Ovary (tissue), 9 donors: ENCODE data around the gene TRAF2. TPM values are rescaled to one million over a fixed set of nuclear protein-coding genes. Genes with fewer than 3 reads are reported as not detected.

ENCODE experiments used
- DNase-seq, 5 donors: peaks; one replicate each; pipeline ENCODE4 v3.0.0-alpha.2; 2019 to 2020
- H3K27ac ChIP-seq, 2 donors: fragments of 200-600 bp; one replicate each; pipeline versions ENCODE4 v1.5.1 to v1.8.0; 2019 to 2022
- H3K27me3 ChIP-seq: fragments of 200-600 bp; one replicate; pipeline ENCODE4 v1.8.0; 2022
- H3K36me3 ChIP-seq: fragments of 200-600 bp; sonication (generic); one replicate; pipeline ENCODE4 v1.5.1; 2019
- H3K4me1 ChIP-seq: one replicate; pipeline ENCODE4 v1.8.1; 2013; ENCODE audit warnings: mild to moderate bottlenecking, moderate library complexity; ENCODE audit not compliant: insufficient read depth
- H3K4me3 ChIP-seq: fragments of 200-600 bp; sonication (generic); one replicate; pipeline ENCODE4 v1.5.1; 2017
- H3K9me3 ChIP-seq, 2 donors: fragments of 200-600 bp in 1 of 2; sonication (generic) in 1 of 2; one replicate each; pipeline versions ENCODE4 v1.5.1 to v1.8.1; 2013 to 2019; ENCODE audit warnings: mild to moderate bottlenecking in 1 of 2, moderate library complexity in 1 of 2
- EP300 ChIP-seq: sonication (generic); formaldehyde crosslinking; IDR thresholded peaks from one replicate; pipeline ENCODE4 v1.6.1; 2017; ENCODE audit warnings: antibody characterized with exemption
- POLR2A ChIP-seq: fragments of 450-650 bp; IDR thresholded peaks from one replicate; pipeline ENCODE4 v1.6.1; 2017; ENCODE audit warnings: antibody characterized with exemption, mild to moderate bottlenecking, moderate library complexity
- WGBS, 3 donors: extraction: QIAGEN DNeasy Blood & Tissue Kit in 1 of 3; methylation state at CpG; one replicate each; pipeline versions ENCODE4 v1.1.5 to v1.1.7; 2013 to 2017; 5-methylcytosine and 5-hydroxymethylcytosine counted together
- intact Hi-C, 4 donors: fragments of 100-400 bp; cut with DNase I; formaldehyde crosslinking; loops; one replicate each; pipeline versions ENCODE4 v1.11.0 to v1.15.1; 2022 to 2023
- polyA plus RNA-seq, 2 donors: library from polyadenylated mRNA; stranded (reverse); fragments of 200-250 nt in 1 of 2; fragments of 350-450 nt in 1 of 2; fragmentation: Illumina TruSeq in 1 of 2; extraction: RNeasy Lipid Tissue Mini Kit (QIAGEN cat#74804) in 1 of 2; gene quantifications; one replicate each; pipeline ENCODE4 v1.2.3, GENCODE V29; 2013 to 2014
- total RNA-seq, 7 donors: library from RNA; depleted of rRNA in 2 of 7; stranded (reverse); fragments of >200 nt in 2 of 7; fragmentation: NEBNext Ultra II Directional in 3 of 7; extraction: Animal tissue kit (Norgen Biotek cat#: 25700) in 3 of 7; gene quantifications; one replicate each; pipeline versions ENCODE4 v1.1.0 to v1.2.4, GENCODE V29; 2016 to 2023
- TF ChIP-seq, protein P1 (sequence below), 3 donors: fragments of 450-650 bp in 2 of 3; fragments of 200-600 bp in 1 of 3; IDR thresholded peaks; one replicate each; pipeline versions ENCODE4 v1.5.1 to v1.8.0; 2016 to 2022; ENCODE audit warnings: antibody characterized with exemption in 3 of 3, mild to moderate bottlenecking in 1 of 3
- donor health status: DM: no; HTN: no; CAD: no; lungs with moderate emphysema.
- donor health status: DM: no; HTN: no; CAD: no.
- donor health status: Bipolar disorder and iron deficiency.
- donor health status: DM: yes; HTN: yes; CAD: no.
- donor health status: DM: no; HTN: no; CAD: no.
- donor health status: DM: yes; HTN: yes; CAD: no.

TRAF2 gene
- total and polyA plus RNA-seq, 9 donors, result 0.83 to 11.9 (median 9.7) TPM

DNA sequence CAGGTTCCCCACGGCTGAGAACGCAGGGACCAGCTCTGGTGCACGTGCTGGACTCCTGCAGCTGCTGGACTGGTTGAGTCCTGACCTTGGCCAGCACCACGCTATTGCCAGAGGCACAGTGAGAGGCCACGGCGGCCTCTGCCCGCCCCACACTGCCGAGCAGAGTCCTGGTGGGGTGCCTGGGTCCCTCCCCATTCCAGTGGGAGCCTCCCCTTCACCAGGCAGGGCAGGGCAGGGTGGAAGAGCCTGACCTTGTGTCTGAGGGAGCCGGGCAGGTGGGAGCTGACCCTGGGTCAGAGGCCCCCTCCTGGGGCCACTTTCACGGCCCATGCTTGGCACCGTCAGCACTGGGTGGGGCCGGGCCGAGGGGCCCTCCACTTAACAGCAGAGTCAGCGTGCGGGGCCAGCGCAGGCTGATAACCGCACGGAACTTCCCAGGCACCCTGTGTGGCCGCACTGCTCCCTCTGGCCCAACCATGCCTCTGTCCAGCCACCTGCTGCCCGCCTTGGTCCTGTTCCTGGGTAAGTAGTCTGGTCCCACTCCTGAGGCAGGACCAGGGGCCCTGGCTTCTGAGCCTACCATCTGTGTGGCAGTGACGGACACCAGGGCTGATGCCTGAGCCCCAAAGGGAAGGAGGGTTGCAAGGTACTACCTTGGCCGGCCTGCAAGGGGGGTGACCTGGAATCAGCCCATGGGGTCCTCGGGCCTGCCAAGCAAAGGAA, 34.2 kb upstream of the TRAF2 start, which contains the start of gene MAMDC4:
Gene MAMDC4 (plus strand): TSS at position 406 of the 723 bp plus-strand sequence. CDS start 71 bp downstream, at position 477.
- Histone ChIP-seq H3K4me1 (peaks cover 15% of the 10 kb centered on the region), H3K4me3 (no peak within 1 kb of the TSS), H3K27ac (no peak within 1 kb of the TSS), H3K27me3 (peaks cover 4% of the 10 kb centered on the region), H3K9me3 (no peaks in the 10 kb centered on the region), H3K36me3 (no peaks in the 10 kb centered on the region)
- peak in 3 of 5 donors; percentile 38 to 68 (median 40) for DNase-seq
- 36 to 54% (median 36%) methylated on average over 17 to 23 of the region's 23 CpGs for WGBS, 3 donors
- TF ChIP-seq EP300 (no peak), POLR2A (no peak)
- TF ChIP-seq, protein P1, sequence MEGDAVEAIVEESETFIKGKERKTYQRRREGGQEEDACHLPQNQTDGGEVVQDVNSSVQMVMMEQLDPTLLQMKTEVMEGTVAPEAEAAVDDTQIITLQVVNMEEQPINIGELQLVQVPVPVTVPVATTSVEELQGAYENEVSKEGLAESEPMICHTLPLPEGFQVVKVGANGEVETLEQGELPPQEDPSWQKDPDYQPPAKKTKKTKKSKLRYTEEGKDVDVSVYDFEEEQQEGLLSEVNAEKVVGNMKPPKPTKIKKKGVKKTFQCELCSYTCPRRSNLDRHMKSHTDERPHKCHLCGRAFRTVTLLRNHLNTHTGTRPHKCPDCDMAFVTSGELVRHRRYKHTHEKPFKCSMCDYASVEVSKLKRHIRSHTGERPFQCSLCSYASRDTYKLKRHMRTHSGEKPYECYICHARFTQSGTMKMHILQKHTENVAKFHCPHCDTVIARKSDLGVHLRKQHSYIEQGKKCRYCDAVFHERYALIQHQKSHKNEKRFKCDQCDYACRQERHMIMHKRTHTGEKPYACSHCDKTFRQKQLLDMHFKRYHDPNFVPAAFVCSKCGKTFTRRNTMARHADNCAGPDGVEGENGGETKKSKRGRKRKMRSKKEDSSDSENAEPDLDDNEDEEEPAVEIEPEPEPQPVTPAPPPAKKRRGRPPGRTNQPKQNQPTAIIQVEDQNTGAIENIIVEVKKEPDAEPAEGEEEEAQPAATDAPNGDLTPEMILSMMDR (IDR thresholded peaks at IDR 0.05), result no peak
- intact Hi-C loops, result no loop called here

DNA sequence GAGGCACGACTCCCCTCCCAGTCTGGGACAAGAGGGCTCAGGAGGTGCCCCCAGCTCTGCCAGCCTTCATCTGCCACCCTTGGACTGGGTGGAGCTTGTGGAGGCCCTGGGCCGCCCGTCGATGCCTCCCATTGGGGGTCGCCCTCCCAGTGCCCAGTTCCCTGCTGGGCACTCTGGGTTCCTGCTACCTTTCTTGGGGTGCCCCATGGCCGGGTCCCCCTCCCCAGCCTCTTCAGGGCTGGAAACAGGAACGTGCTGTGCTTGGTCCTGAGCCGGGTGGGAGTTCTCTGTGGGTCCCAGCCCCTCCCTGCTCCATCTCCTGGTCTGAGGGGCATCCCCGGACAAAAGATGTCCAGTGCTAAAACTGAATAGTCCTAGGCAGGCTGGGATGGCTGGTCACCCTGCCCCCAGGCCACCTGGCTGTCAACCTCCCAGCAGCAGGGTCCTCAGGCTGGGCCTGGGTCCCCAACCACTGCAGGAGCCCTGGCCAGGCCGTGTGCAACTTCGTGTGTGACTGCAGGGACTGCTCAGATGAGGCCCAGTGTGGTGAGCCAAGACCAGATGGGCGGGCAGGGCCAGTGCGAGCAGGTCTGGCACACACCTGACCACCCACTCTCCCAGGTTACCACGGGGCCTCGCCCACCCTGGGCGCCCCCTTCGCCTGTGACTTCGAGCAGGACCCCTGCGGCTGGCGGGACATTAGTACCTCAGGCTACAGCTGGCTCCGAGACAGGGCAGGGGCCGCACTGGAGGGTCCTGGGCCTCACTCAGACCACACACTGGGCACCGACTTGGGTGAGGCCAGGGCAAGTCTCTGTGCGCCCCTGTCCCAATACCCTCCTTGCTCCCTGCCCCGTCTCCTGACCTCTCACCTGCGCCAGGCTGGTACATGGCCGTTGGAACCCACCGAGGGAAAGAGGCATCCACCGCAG, 33.4 kb upstream of the TRAF2 start:
- TF ChIP-seq EP300 (no peak), POLR2A (no peak)
- TF ChIP-seq, protein P1 (IDR thresholded peaks at IDR 0.05), result no peak
- Histone ChIP-seq H3K4me3 (no peak overlapping the region), H3K27ac (no peak overlapping the region), H3K36me3 (no peaks in the 10 kb centered on the region), H3K4me1 (peaks cover 10% of the 10 kb centered on the region), H3K27me3 (peaks cover 2% of the 10 kb centered on the region), H3K9me3 (no peaks in the 10 kb centered on the region)
- 73 to 82% (median 76%) methylated on average over 17 to 29 of the region's 29 CpGs for WGBS, 3 donors
- intact Hi-C loops, result no loop called here
- peak in 3 of 5 donors; percentile 32 to 48 (median 42) for DNase-seq

DNA sequence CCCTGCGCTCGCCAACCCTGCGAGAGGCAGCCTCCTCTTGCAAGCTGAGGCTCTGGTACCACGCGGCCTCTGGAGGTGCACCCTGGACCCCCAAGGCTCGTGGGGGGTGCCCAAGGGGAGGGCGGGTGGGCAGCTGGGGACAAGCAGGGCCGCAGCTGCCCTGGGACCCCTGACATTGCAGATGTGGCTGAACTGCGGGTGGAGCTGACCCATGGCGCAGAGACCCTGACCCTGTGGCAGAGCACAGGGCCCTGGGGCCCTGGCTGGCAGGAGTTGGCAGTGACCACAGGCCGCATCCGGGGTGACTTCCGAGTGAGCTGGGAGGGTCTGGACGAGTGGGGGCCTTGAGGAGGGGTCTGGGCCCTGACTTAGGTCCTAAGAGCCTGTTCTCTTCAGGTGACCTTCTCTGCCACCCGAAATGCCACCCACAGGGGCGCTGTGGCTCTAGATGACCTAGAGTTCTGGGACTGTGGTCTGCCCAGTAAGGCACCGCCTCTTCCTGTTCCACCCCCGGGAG, 32.7 kb upstream of the TRAF2 start:
- no peak overlapping the region for H3K27ac ChIP-seq
- intact Hi-C loops, result no loop called here
- WGBS, 3 donors, result 73 to 81% (median 77%) methylated on average over 14 to 18 of the region's 18 CpGs
- H3K4me1 ChIP-seq, result peaks cover 7% of the 10 kb centered on the region
- no peaks in the 10 kb centered on the region for H3K9me3 ChIP-seq
- peak; percentile 12 to 41 (median 32) for DNase-seq
- no peak overlapping the region for H3K4me3 ChIP-seq
- TF ChIP-seq POLR2A, result no peak
- no peak for TF ChIP-seq EP300
- TF ChIP-seq, protein P1 (IDR thresholded peaks at IDR 0.05), result no peak
- no peaks in the 10 kb centered on the region for H3K36me3 ChIP-seq
- no peaks in the 10 kb centered on the region for H3K27me3 ChIP-seq

DNA sequence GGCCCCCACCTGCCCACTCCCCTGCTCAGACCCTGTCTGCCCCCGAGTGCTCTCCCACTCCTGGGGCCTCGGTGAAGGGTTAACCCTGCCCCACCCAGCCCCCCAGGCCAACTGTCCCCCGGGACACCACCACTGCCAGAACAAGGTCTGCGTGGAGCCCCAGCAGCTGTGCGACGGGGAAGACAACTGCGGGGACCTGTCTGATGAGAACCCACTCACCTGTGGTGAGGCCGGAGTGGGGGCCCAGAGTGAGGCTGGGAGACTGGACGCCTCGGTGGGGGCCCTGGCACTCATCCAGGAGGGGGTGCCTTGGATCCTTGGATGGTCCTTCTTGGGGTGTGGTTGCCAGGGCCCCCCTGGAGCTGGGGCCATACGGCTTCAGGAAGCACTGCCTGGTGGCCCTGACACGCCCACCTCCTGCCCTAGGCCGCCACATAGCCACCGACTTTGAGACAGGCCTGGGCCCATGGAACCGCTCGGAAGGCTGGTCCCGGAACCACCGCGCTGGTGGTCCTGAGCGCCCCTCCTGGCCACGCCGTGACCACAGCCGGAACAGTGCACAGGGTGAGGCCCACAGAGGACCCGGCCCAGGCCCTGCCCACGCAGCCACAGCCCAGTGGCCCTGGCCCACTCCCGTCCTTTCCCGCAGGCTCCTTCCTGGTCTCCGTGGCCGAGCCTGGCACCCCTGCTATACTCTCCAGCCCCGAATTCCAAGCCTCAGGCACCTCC, 32.0 kb upstream of the TRAF2 start:
- 46 to 56% (median 56%) methylated on average over 27 to 30 of the region's 30 CpGs for WGBS, 3 donors
- no peaks in the 10 kb centered on the region for H3K36me3 ChIP-seq
- H3K27me3 ChIP-seq, result no peaks in the 10 kb centered on the region
- H3K9me3 ChIP-seq, result no peaks in the 10 kb centered on the region
- intact Hi-C loops, result no loop called here
- DNase-seq, result peak; percentile 25 to 59 (median 46)
- TF ChIP-seq POLR2A, result no peak
- TF ChIP-seq EP300, result no peak
- TF ChIP-seq, protein P1 (IDR thresholded peaks at IDR 0.05), result no peak
- H3K4me3 ChIP-seq, result no peak overlapping the region
- H3K27ac ChIP-seq, result no peak overlapping the region
- peaks cover 7% of the 10 kb centered on the region for H3K4me1 ChIP-seq
